Stomach (tissue), 9 donors: ENCODE results near the gene EFHD1. TPM values are rescaled to one million over a fixed set of nuclear protein-coding genes. Genes with fewer than 3 reads are reported as not detected.

Experiments
- DNase-seq, 2 donors: peaks; one replicate each; pipeline versions ENCODE4 v3.0.0 to v3.0.0-alpha.2; 2013 to 2019
- H3K27ac ChIP-seq, 5 donors: fragments of 200-600 bp in 4 of 5; sonication (generic) in 4 of 5; one replicate each; pipeline ENCODE4 v1.5.1; 2013 to 2019; ENCODE audit warnings: mild to moderate bottlenecking in 1 of 5, moderate library complexity in 1 of 5
- H3K27me3 ChIP-seq, 3 donors: fragments of 200-600 bp; sonication (generic); one replicate each; pipeline ENCODE4 v1.5.1; 2017 to 2019; ENCODE audit warnings: mixed run types in 1 of 3
- H3K36me3 ChIP-seq, 4 donors: fragments of 200-600 bp; sonication (generic); 1 replicate in 3 of 4; 2 replicates in 1 of 4; pipeline ENCODE4 v1.5.1; 2016 to 2019
- H3K4me1 ChIP-seq, 4 donors: fragments of 200-600 bp; sonication (generic); one replicate each; pipeline ENCODE4 v1.5.1; 2016 to 2019
- H3K4me3 ChIP-seq, 4 donors: fragments of 200-600 bp; sonication (generic) in 3 of 4; one replicate each; pipeline ENCODE4 v1.5.1; 2016 to 2019; ENCODE audit warnings: mild to moderate bottlenecking in 1 of 4
- H3K9me3 ChIP-seq, 4 donors: fragments of 200-600 bp; sonication (generic); one replicate each; pipeline ENCODE4 v1.5.1; 2016 to 2019
- EP300 ChIP-seq: sonication (generic); formaldehyde crosslinking; IDR thresholded peaks from one replicate; pipeline ENCODE4 v1.6.1; 2017; ENCODE audit warnings: antibody characterized with exemption
- POLR2A ChIP-seq, 4 donors: fragments of 450-650 bp; IDR thresholded peaks; one replicate each; pipeline ENCODE4 v1.6.1; 2016; ENCODE audit warnings: antibody characterized with exemption in 4 of 4, control low read depth in 2 of 4, mild to moderate bottlenecking in 1 of 4, moderate library complexity in 1 of 4
- POLR2AphosphoS5 ChIP-seq, 3 donors: sonication (generic); formaldehyde crosslinking; IDR thresholded peaks; one replicate each; pipeline ENCODE4 v1.6.1; 2016; ENCODE audit warnings: antibody characterized with exemption in 3 of 3
- WGBS, 5 donors: extraction: QIAGEN DNeasy Blood & Tissue Kit in 3 of 5; methylation state at CpG; one replicate each; pipeline versions ENCODE4 v1.1.5 to v1.1.7; 2013 to 2018; 5-methylcytosine and 5-hydroxymethylcytosine counted together
- intact Hi-C: fragments of 100-400 bp; cut with DNase I; formaldehyde crosslinking; loops from one replicate; pipeline ENCODE4 v1.15.1; 2023; ENCODE audit warnings: low total_unique reads
- polyA plus RNA-seq, 3 donors: library from polyadenylated mRNA; stranded (reverse); fragments of 200-250 nt; gene quantifications; one replicate each; pipeline ENCODE4 v1.2.3, GENCODE V29; 2013
- total RNA-seq, 5 donors: library from RNA; depleted of rRNA; stranded (reverse); fragments of >200 nt; gene quantifications; one replicate each; pipeline versions ENCODE4 v1.1.0 to v1.2.3, GENCODE V29; 2014 to 2016
- TF ChIP-seq, protein P1 (sequence below), 7 experiments: fragments of 450-650 bp in 4 of 7; fragments of 200-600 bp in 3 of 7; sonication (generic) in 3 of 7; IDR thresholded peaks; one replicate each; pipeline ENCODE4 v1.5.1; 2016 to 2019; ENCODE audit warnings: antibody characterized with exemption in 7 of 7, control low read depth in 2 of 7, mild to moderate bottlenecking in 1 of 7
- donor health status: healthy with polysubstance abuse.
- donor health status: Bipolar disorder and iron deficiency.
- donor health status: healthy.

Gene EFHD1
- total and polyA plus RNA-seq, 8 donors, result 2.8 to 49.1 (median 7.4) TPM; not detected in 1

DNA sequence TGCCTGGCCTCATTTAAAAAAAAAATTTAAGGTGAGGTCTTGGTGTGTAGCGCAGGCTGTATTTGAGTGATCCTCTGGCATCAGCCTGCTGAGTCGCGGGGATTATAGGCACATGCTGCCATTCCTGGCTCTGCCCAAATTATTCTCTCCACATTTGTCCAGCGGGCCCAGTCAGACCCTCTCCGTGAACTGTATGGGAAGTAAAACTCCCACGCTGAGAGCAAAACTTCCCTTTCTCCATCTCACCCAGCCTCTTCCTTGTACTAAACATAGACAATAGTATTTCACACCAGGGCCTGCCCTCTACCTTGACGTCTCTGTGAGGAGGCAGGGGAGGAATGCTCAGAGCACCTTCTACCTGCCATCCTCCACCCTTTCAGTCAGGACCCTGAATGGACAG lies 45.9 kb upstream of the EFHD1 start:
- TF ChIP-seq, protein P1, sequence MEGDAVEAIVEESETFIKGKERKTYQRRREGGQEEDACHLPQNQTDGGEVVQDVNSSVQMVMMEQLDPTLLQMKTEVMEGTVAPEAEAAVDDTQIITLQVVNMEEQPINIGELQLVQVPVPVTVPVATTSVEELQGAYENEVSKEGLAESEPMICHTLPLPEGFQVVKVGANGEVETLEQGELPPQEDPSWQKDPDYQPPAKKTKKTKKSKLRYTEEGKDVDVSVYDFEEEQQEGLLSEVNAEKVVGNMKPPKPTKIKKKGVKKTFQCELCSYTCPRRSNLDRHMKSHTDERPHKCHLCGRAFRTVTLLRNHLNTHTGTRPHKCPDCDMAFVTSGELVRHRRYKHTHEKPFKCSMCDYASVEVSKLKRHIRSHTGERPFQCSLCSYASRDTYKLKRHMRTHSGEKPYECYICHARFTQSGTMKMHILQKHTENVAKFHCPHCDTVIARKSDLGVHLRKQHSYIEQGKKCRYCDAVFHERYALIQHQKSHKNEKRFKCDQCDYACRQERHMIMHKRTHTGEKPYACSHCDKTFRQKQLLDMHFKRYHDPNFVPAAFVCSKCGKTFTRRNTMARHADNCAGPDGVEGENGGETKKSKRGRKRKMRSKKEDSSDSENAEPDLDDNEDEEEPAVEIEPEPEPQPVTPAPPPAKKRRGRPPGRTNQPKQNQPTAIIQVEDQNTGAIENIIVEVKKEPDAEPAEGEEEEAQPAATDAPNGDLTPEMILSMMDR (IDR thresholded peaks at IDR 0.05), result no peak
- TF ChIP-seq POLR2AphosphoS5 (IDR thresholded peaks at IDR 0.05) (no peak), POLR2A (IDR thresholded peaks at IDR 0.05) (no peak), EP300 (no peak)
- intact Hi-C loops, result no loop called here
- H3K27me3 ChIP-seq, result no peaks in the 10 kb centered on the region
- DNase-seq, result no peak
- peaks cover 11 to 24% (median 16%) of the 10 kb centered on the region in 4 donors for H3K4me1 ChIP-seq
- H3K4me3 ChIP-seq, result no peak overlapping the region
- H3K9me3 ChIP-seq, result peaks cover 0 to 6% (median 0%) of the 10 kb centered on the region in 4 donors
- H3K27ac ChIP-seq, result peak overlapping the region in 1 of 5 donors; percentile 75
- H3K36me3 ChIP-seq, result peaks cover 0 to 25% (median 18%) of the 10 kb centered on the region in 4 donors
- 69 to 84% (median 80%) methylated on average over 7 of the region's 7 CpGs for WGBS, 5 donors

DNA sequence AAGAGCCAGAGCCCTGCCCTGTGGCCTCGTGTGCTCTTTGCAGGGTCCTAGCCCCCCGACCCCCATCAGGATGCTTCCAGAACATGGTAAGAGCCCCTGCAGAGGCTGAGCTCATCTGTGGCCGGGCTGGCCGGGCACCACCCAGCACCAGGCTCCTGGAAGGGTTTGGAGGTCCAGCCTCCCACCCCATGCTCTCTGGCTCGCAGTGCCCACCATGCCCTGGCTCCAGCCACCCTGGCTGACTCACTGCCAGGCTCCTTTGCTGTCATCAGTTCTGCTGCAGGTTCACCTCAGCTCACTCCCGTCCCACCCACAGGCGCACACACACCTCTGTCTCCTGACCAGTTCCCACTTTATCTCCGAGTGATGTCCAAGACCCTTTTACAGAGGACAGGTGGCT lies 45.4 kb upstream of the EFHD1 start:
- H3K27ac ChIP-seq, result peak overlapping the region in 3 of 5 donors; percentile 68 to 75 (median 75)
- intact Hi-C loops, result no loop called here
- no peak for DNase-seq
- H3K4me1 ChIP-seq, result peaks cover 11 to 29% (median 18%) of the 10 kb centered on the region in 4 donors
- TF ChIP-seq EP300, result no peak
- TF ChIP-seq POLR2A (IDR thresholded peaks at IDR 0.05), result no peak
- TF ChIP-seq, protein P1 (IDR thresholded peaks at IDR 0.05), result no peak
- no peak for TF ChIP-seq POLR2AphosphoS5 (IDR thresholded peaks at IDR 0.05)
- H3K9me3 ChIP-seq, result peaks cover 0 to 6% (median 0%) of the 10 kb centered on the region in 4 donors
- 83 to 90% (median 89%) methylated on average over 7 to 8 of the region's 8 CpGs for WGBS, 5 donors
- H3K36me3 ChIP-seq, result peaks cover 0 to 19% (median 13%) of the 10 kb centered on the region in 4 donors
- no peaks in the 10 kb centered on the region for H3K27me3 ChIP-seq
- no peak overlapping the region for H3K4me3 ChIP-seq

DNA sequence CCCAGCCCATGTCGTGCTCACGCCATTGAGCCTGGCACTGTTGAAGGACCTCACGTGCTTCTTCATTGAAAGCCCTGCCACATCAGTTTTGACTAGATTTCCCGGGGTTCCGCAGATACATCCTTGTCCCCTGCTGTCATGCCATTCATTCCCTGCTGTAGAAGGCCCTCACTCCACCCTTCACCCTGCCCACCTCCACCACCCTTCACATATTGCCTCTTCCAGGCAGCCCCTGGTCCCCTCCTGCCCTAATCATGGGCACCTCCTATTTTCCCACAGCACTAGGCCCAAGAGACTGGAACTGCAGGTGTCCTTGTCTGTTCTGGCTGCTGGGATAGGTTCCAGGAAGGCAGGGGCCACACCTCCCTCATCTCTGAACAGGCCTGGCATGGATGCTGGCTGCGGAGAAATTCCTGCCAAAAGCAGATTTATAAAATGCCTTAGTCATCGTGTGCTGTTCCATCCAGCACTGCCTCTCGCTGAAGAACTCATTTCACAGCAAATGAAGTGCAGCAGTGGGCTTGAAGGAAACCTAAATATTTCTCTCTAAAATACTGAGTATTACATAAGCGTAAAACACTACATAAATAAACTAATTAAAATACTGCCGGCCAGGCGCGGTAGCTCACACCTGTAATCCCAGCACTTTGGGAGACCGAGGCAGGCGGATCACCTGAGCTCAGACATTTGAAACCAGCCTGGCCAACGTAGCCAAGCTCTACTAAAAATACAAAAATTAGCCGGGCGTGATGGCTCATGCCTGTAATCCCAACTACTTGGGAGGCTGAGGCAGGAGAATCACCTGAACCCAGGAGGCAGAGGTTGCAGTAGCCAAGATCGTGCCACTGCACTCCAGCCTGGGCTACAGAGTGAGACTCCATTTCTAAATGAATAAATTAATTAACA lies 44.5 kb upstream of the EFHD1 start:
- H3K27ac ChIP-seq, result peak overlapping the region in 3 of 5 donors; percentile 68 to 75 (median 75)
- peak; percentile 51 to 86 for DNase-seq
- intact Hi-C loops, result no loop called here
- WGBS, 5 donors, result 41 to 62% (median 50%) methylated on average over 18 of the region's 18 CpGs
- H3K36me3 ChIP-seq, result peaks cover 0 to 10% (median 4%) of the 10 kb centered on the region in 4 donors
- no peak for TF ChIP-seq POLR2A (IDR thresholded peaks at IDR 0.05)
- no peak for TF ChIP-seq EP300
- TF ChIP-seq POLR2AphosphoS5 (IDR thresholded peaks at IDR 0.05), result peak in 1 of 3 donors; percentile 80
- TF ChIP-seq, protein P1 (IDR thresholded peaks at IDR 0.05), result no peak
- H3K4me3 ChIP-seq, result no peak overlapping the region
- H3K27me3 ChIP-seq, result no peaks in the 10 kb centered on the region
- peaks cover 0 to 4% (median 0%) of the 10 kb centered on the region in 4 donors for H3K9me3 ChIP-seq
- H3K4me1 ChIP-seq, result peaks cover 11 to 31% (median 18%) of the 10 kb centered on the region in 4 donors

DNA sequence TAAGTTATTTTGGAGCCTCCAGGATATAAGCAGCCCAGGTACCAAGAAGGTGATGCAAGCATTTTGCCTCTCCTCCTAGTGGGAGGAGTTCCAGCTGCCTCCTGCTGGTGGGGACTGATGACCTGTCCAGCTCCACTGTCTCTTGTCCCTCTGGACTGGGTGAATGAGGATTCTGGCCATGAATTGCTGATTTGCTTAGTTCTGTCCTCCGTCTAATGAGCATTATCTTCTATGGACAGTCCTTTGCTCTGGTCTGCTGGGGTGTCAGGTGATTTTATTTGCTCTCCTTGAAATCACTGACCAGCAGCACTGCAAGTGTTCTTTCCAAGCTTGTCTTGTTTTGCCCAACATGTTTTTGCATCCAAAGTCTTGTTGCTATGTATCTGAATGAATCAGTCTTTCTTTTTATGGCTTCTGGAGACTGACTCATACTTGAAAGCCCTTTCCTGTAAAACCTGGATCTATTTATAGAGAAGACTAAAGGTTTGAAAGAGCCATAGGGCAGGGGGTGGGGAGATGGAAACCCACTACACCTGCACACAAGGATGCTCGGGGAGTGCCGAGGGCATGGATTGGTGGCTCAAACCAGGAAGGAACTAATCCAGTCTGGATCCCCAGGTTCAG lies 40.5 kb upstream of the EFHD1 start:
- WGBS, 5 donors, result 82 to 93% (median 88%) methylated on average over 3 of the region's 3 CpGs
- Histone ChIP-seq H3K27ac (peak overlapping the region in 1 of 5 donors; percentile 19), H3K27me3 (no peaks in the 10 kb centered on the region), H3K36me3 (no peaks in the 10 kb centered on the region), H3K4me3 (no peak overlapping the region), H3K9me3 (no peaks in the 10 kb centered on the region), H3K4me1 (peaks cover 11 to 27% (median 18%) of the 10 kb centered on the region in 4 donors)
- intact Hi-C loops, result no loop called here
- TF ChIP-seq POLR2AphosphoS5 (IDR thresholded peaks at IDR 0.05) (no peak), POLR2A (IDR thresholded peaks at IDR 0.05) (no peak), EP300 (no peak)
- TF ChIP-seq, protein P1 (IDR thresholded peaks at IDR 0.05), result no peak
- peak in 1 of 2 donors; percentile 23 for DNase-seq
